ENCODE measurements around the gene PRKAG2.

GRCh38 chr7:151603951-151604350 is 273.0 kb downstream of the PRKAG2 start:
- no peak for TF ChIP-seq CTCF (IDR thresholded peaks at IDR 0.05; ENCODE audit: low read depth, low read length)
- no peak for TF ChIP-seq EZH2phosphoT487 (IDR thresholded peaks at IDR 0.05; ENCODE audit: low read depth)
